HG03097 (cell line): ENCODE data around the gene NUPR1.
"Not testable (repeated sequence)": the region's sequence is repeated elsewhere in the genome, so short reads cannot be mapped to it uniquely, and the experiment has no call there.

Experiments
- ATAC-seq: cut with Tn5 transposase; IDR thresholded peaks from one replicate; pipeline ENCODE4 v1.9.1; 2021; ENCODE audit not compliant: unreplicated experiment, low FRiP score

The NUPR1 gene

DNA sequence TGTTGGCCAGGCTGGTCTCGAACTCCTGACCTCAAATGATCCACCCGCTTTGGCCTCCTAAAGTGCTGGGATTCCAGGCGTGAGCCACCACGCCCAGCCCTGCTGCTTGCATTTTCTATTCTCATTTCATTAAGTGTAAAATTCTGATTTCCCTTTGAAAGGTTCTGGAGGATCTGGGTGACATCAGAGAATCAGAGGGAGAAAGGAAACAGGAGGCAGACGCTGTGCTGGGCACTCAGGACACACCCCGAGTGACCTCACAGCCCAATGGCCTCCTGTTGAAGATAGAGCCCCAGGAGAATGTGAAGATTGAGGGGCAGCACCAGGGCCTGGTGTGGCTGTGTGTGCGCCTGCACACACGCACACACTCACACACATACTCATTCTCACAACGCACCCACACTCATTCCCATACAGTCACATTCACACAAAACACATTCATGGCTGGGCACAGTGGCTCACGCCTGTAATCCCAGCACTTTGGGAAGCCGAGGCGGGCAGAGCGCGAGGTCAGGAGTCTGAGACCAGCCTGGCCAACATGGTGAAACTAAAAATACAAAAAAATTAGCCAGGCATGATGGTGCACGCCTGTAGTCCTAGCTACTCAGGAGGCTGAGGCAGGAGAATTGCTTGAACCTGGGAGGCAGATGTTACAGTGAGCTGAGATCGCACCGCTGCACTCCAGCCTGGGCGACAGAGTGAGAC is 38.1 kb downstream of the NUPR1 start:
- not testable (repeated sequence) for ATAC-seq

DNA sequence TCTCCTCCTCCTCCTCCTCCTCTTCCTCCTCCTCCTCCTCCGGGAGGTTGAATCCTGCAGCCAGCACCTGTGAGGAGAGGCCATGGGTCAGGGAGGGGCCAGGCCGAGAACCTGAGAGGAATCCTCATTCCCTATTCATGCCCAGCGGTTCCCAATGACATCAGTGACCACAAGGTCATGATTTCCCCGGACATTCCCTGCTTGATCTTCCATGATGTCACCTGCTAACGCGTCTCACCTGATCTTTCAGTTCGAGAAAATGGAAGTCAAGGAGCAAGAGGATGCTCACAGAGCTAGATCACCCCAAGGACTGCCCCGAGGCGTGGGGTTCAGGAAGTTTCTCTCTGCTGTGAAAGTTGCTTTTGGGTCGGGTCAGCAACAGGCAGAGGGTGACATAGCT is 38.9 kb downstream of the NUPR1 start:
- ATAC-seq: no peak

DNA sequence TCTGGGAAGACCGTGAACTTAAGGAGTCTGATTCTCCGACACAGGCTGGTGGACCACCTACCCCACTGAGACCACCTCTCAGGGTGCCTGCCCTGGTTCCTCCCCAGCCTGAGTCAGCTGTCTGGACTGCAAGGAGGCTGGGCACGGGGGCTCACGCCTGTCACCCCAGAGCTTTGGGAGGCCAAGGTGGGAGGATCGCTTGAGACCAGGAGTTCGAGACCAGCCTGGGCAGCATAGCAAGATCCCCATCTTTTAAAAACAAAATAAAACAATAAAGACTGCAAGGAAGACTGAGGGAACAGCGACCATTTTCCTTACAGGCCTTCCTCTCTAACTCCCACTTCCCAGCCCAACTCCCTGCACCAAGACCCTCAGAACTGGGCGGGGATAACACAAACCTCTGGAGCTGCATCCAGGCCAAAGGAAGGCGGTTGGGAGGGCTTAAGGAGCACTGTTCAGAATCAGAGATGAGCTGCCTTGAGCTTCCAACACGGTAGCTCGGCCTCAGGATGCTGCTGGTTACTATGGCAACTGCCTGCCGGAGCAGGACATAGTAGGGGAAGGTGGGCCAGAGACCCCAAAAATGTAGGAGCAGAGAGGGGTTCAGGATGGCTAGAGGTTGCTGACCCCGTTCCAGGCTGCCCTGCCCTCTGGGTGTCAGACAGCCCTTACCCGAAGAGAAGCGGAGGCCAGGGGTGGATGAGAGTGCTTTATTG is 40.0 kb downstream of the NUPR1 start:
- ATAC-seq: no peak

DNA sequence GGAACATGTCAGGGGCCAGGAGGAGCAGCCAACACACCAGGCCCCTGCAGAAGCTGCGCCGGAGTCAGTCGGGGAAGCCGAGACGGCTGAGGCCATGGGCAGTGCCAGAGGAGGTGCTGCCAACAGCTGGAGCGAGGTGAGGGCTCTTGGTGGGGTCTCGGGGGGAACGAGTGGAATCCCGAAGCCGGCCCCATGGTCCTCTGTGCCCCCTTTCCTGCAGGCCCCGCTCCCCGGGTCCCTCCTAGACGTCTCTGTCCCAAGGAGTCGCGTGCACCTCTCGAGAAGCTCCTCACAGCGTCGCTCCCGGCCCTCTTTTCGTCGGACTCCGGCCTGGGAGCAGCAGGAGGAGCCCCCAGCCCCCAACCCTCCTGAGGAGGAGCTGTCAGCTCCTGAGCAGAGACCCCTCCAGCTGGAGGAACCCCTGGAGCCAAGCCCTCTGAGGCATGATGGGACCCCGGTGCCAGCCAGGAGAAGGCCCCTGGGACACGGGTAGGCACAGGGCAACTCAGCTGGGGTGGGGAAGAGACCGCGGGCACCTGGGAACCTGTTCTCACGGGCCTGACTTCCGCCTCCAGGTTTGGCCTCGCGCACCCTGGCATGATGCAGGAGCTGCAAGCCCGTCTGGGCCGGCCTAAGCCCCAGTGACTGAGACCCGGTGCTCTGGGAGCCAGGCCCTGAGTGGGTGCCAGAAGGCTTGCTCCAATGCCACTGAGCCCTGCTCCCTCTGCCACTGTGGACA is 40.7 kb downstream of the NUPR1 start:
- ATAC-seq: no peak

DNA sequence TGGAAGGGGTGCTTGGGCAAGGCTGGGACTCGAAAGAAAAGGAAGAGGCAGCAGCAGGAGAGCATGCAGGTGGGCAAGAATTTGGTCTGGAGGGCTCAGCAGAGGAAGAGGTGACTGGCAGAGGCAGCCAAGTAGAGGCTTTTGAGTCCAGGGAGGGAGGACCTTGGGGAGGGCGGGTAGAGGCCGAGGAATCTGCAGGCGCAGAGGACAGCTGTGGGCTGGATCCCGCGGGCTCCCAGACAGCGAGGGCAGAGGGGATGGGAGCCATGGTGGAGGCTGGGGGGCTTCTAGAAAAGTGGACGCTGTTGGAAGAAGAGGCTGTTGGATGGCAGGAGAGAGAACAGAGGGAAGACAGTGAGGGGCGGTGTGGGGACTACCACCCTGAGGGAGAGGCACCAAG is 41.4 kb downstream of the NUPR1 start:
- ATAC-seq: no peak

DNA sequence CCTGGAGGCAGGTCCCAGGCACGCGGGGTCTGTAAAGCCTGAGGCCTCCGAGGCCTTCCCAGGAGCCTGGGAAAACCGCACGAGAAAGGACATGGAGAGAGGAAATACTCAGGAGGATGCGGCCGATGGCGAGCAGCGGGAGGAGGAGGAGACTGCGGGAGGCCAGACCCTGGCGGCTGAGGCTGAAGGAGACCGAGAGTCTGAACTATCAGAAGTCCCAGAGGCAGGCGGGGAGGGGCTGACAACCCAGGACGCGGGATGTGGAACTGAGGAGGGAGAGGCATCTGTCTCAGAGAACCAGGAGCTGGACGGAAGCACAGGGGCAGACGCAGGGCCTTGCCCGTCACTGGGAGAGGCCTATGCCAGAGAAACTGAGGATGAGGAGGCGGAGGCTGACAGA is 41.9 kb downstream of the NUPR1 start:
- no peak for ATAC-seq

DNA sequence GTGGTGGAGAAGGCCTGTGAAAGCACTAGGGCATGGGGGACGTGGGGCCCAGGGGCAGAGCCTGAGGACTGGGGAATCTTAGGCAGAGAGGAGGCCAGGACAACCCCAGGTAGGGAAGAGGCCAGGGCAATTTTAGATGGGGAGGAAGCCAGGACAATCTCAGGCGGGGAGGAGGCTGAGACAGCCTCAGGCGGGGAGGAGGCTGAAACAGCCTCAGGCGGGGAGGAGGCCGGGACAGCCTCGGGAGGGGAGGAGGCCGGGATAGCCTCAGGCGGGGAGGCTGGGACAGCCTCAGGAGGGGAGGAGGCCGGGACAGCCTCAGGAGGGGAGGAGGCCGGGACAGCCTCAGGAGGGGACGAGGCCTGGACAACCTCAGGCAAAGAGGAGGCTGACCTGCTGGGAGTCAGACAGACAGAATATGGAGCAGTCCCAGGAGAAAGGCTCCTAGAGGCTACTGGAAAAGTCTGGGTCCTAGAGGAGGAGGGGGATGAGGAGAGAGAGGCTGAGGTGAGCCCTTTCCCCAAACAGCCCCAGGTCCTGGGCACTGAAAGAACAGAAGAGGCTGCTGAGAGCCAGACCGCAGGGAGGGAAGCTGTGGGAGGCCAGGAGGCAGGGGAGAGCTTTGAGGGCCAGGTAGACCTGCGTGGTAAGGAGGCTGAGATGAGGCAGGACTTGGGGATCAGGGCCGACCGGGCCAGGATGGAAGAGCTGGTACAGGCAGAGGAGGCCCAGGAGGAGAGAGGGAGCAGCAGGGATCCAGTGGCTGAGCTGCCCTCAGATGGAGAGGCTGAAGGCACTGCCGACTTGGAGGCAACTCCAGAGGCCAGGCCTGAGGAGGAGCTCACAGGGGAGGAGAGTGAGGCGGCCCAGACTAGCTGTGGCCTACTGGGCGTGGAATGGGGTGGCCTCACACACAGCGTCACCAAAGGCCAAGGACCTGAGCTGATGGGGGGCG is 42.7 kb downstream of the NUPR1 start:
- ATAC-seq: no peak

DNA sequence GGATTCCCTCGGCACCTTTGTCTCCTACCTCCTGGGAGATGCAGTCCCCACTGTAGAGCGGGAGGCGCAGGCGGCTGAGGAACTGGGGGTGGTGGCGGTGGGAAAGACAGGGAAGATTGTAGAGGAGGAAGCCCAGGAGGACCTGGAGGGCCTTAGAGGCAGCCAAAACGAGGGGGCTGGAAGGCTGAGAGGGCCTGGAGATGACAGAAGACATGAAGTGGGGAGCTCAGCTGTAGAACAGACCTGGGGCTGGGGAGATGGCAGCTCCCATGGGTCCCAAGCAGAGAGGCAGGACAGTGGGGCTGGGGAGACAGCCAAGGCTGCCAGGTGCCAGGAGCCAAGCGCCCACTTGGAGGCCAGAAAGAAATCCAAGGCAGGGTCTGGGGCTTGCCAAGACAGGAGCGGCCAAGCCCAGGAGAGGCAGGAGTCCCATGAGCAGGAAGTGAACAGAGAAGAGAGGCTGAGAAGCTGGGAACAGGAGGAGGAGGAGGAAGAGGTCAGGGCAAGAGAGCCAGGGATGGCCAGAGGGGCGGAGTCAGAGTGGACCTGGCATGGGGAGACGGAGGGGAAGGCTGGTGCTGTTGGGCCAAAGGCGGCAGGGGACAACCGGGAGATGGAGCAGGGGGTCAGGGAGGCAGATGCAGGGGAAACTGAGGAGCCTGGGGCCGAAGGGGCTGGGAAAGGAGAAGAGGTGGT is 43.5 kb downstream of the NUPR1 start:
- ATAC-seq: no peak

DNA sequence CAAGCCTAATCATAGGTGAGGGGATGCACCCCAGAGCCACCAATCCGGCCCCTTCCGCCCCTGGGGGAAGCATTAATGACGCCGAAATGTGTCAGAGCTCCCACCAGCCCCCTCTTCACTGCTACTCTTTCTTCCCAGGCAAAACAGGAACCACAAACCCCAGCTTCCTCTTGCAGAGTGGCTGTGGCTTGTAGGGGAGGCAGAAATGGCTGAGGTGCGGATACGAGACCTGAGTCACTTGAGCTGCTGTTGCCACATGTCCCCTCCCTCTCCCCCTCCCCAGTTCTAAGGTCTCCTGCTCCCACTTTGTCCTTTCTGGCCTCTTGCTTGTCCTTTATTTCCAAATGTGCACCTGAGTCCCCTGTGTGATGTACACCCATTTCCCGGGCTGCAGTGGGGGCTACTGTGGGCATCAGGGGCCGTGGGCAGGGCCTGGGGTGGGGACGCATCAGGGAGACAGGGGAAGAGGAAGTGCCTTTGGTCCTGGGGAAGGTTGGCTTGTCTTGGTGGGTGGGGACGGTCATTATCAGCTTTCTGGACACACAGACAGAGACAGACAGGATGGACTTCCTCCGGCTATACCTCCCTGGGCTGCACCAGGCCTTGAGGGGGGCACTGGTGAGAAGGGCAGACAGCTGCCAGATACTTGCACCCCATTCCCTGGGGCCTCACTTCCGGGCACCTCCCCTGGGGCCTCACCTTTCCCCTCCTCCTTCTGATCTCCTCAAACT is 44.5 kb downstream of the NUPR1 start, which contains the start of gene APOBR:
APOBR (plus strand) TSS at position 523 of the 731 bp plus-strand sequence; CDS start at position 562, 39 bp downstream.
- peak; percentile 38 for ATAC-seq

DNA sequence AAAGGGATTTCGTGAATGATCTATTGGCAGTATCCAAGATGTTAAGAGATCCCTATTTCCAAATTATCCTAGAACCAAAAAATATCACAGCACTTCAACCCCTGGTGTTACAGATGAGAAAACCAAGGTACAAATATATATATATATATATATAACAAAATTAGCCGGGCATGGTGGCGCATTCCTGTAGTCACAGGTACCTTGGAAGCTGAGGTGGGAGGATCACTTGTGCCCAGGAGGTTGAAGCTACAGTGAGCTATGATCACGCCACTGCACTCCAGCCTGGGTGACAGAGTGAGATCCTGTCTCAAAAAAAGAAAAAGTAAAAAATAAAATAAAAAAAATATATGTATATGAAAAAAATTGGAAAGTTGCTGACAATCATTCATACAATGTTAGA is 46.3 kb downstream of the NUPR1 start:
- no peak for ATAC-seq

DNA sequence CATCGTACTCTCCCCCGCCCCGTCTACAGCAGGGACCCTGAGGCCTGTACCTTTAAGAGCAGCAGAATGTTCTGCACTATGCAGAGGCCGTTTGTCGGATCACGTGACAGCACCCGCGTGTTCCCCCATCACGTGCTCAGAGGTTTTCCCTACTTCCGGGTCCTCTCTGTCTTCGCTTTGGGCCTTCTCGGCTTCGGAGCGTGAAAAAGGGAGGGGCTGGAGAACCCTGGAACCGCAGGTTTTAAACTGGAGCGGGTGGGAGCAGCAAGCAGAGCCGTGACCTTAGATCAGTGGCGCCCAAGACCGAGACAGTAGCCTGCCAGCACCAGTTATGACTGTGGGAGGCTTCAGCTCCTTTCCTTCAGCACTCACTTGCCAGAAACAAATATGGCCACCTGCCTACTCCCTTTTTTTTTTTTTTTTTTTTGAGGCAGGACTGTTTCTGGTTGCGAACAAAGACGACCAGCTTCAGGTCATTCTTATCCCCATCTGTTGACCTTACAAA is 46.8 kb downstream of the NUPR1 start, which contains the start of gene CLN3:
CLN3 (minus strand) TSS at position 105 of the 505 bp plus-strand sequence. CDS start 315 bp downstream, outside the sequence.
- peak; percentile 60 for ATAC-seq

DNA sequence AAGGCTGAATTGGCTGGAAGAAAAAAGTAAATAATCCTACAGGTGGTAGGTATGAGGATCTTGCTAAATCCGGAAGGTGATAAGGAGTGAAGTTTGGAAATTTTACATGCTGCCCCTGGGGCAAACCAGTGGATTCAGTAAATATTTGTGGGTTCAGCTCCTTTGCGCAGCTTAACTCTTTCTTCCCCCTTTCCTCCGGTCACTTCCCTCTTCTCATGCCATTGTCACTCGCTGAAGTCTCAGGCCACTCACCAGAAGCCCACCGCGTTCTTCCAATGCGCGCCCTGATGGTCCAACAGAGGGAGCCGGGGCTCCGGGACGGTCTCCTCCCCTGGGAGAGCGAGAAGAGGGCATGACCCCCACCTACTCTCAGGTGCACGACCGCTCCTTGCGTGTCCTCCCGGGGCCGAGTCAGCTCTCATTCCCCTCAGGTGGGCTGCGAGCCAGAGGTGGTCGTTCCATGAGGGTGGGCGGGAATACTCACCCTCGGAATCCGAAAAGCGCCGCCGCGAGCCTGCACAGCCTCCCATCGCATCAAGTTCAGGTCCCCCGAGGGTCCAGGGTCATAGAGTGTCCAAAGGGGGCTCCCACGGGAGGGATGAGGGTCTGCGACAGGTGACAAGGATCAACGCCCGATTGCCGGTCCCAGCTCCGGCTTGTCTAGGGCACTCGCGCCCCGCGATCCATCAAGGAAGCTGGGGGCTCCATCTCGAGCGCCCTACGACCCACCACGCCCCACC is 47.4 kb downstream of the NUPR1 start:
- no peak for ATAC-seq

DNA sequence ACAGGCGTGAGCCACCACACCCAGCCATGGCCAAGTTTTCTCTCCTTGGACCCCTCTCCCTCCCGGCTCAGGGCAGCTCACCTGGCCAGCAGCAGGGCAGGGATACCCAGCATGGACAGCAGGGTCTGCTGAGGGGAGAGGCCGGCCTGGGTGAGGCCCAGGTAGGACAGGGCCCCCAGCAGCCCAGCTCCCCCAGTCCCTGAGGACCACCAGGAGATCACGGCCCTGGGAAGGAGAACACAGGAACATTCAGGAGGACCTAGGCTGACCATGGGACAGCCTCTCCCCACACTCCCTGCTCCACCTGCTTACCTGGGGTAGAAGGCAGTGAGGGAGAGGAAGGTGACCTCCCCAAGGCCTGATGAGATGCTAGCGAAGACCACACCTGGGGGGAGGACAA is 52.5 kb downstream of the NUPR1 start:
- no peak for ATAC-seq

DNA sequence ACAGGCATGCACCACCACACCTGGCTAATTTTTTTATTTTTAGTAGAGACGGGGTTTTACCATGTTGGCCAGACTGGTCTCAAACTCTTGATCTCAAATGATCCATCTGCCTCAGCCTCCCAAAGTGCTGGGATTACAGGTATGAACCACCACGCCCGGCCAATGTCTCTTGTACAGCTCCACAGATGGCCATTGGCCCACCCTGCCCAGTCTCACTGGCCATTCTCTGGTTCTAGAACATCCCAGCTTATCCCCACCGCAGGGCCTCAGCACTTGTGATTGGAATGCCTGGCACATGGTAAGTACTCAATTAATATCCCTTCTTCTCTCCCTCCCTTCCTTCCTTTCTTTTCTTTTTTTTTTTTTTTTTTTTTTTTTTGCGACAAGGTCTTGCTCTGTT is 55.4 kb downstream of the NUPR1 start:
- ATAC-seq: not testable (repeated sequence)
